ENCODE results near the gene TIMM8A.

GRCh38 chrX:101391831-101392230, 43.3 kb upstream of the TIMM8A start:
- no peak for TF ChIP-seq ZNF780A (CRISPR knock-in tag; IDR thresholded peaks at IDR 0.05)
- TF ChIP-seq DPF2 (CRISPR knock-in tag; IDR thresholded peaks at IDR 0.05; ENCODE audit: borderline replicate concordance, low read depth) = no peak
- no peak for TF ChIP-seq CTCF (CRISPR knock-in tag; IDR thresholded peaks at IDR 0.05)
- TF ChIP-seq EP300 (IDR thresholded peaks at IDR 0.05; ENCODE audit: low read depth in 2 of 2, low read length in 2 of 2) = no peak
- TF ChIP-seq EP300 (CRISPR knock-in tag; IDR thresholded peaks at IDR 0.05; ENCODE audit: borderline replicate concordance) = no peak
- no peak for TF ChIP-seq HDAC2 (CRISPR knock-in tag; IDR thresholded peaks at IDR 0.05)
- no peak for TF ChIP-seq ZNF276 (CRISPR knock-in tag; IDR thresholded peaks at IDR 0.05; ENCODE audit: low read depth)
- no peak for TF ChIP-seq ZNF607 (CRISPR knock-in tag; IDR thresholded peaks at IDR 0.05; ENCODE audit: borderline replicate concordance)
- no peak for TF ChIP-seq THAP9 (CRISPR knock-in tag; IDR thresholded peaks at IDR 0.05; ENCODE audit: borderline replicate concordance)
- TF ChIP-seq ATF1 (CRISPR knock-in tag; IDR thresholded peaks at IDR 0.05) = no peak
- TF ChIP-seq BHLHE40 (IDR thresholded peaks at IDR 0.05; ENCODE audit: low read length) = no peak

Measured in HepG2 (cell line).